RCC 7860 (cell line): ENCODE results near the gene CHCHD10.

Experiments
- DNase-seq: peaks from one replicate; pipeline ENCODE4 v3.0.0-alpha.2; 2015; ENCODE audit warnings: low spot score
- FAIRE-seq: peaks from 2 replicates; lab custom pipeline; 2012; peaks lifted over from hg19 to GRCh38; lab: Jason Lieb, UNC

Gene CHCHD10

GRCh38 chr22:23789121-23789520, 21.3 kb upstream of the CHCHD10 start:
- FAIRE-seq = no peak
- DNase-seq = no peak

- no peak for FAIRE-seq
Measured at GRCh38 chr22:23787910-23788309, 20.1 kb upstream of the CHCHD10 start.

GRCh38 chr22:23787600-23787896, 19.8 kb upstream of the CHCHD10 start:
- FAIRE-seq (no peak), DNase-seq (no peak)

More at GRCh38 chr22:23787910-23788309, 20.1 kb upstream of the CHCHD10 start:
- DNase-seq = no peak

- peak; percentile 69 for DNase-seq
- no peak for FAIRE-seq
Measured at GRCh38 chr22:23786752-23787599, 19.2 kb upstream of the CHCHD10 start, which contains the start of gene SMARCB1. TSS of gene SMARCB1 (plus strand) at chr22:23786966. CDS start at chr22:23787170, 204 bp downstream.

- FAIRE-seq = no peak
- no peak for DNase-seq
Measured at GRCh38 chr22:23786261-23786710, 18.5 kb upstream of the CHCHD10 start.

- DNase-seq (no peak), FAIRE-seq (no peak)
Measured at GRCh38 chr22:23784215-23784732, 16.5 kb upstream of the CHCHD10 start.

- DNase-seq = no peak
- FAIRE-seq = no peak
Measured at GRCh38 chr22:23783265-23784150, 15.7 kb upstream of the CHCHD10 start.

- no peak for DNase-seq
- FAIRE-seq = no peak
Measured at GRCh38 chr22:23782703-23783102, 14.9 kb upstream of the CHCHD10 start.

- FAIRE-seq (no peak), DNase-seq (no peak)
Measured at GRCh38 chr22:23782252-23782651, 14.5 kb upstream of the CHCHD10 start.

GRCh38 chr22:23781511-23782183, 13.9 kb upstream of the CHCHD10 start:
- no peak for DNase-seq
- FAIRE-seq = no peak

GRCh38 chr22:23781065-23781464, 13.3 kb upstream of the CHCHD10 start:
- DNase-seq (no peak), FAIRE-seq (no peak)

- DNase-seq (no peak), FAIRE-seq (no peak)
Measured at GRCh38 chr22:23780146-23780748, 12.5 kb upstream of the CHCHD10 start.

GRCh38 chr22:23779731-23780130, 12.0 kb upstream of the CHCHD10 start:
- DNase-seq (no peak), FAIRE-seq (no peak)

GRCh38 chr22:23779083-23779482, 11.3 kb upstream of the CHCHD10 start:
- DNase-seq = no peak
- FAIRE-seq = no peak

- FAIRE-seq = no peak
- DNase-seq = no peak
Measured at GRCh38 chr22:23778577-23778900, 10.8 kb upstream of the CHCHD10 start.

- DNase-seq (no peak), FAIRE-seq (no peak)
Measured at GRCh38 chr22:23777776-23778576, 10.2 kb upstream of the CHCHD10 start.

- FAIRE-seq (no peak), DNase-seq (no peak)
Measured at GRCh38 chr22:23775779-23776375, 8.1 kb upstream of the CHCHD10 start.

- DNase-seq = no peak
- FAIRE-seq = no peak
Measured at GRCh38 chr22:23774922-23775436, 7.2 kb upstream of the CHCHD10 start.
